Hematopoietic multipotent progenitor cell treated with erythropoietin and hydrocortisone succinate and interleukin-3 and kit ligand, for 17 days (in vitro differentiated cells): ENCODE results near the gene TMEM204.
A peak's percentile ranks its signal among the peaks of the same experiment; 100 is the strongest.

Experiments used
- DNase-seq: peaks from one replicate; pipeline ENCODE4 v3.0.0-alpha.2; 2015; ENCODE audit warnings: low spot score

Gene TMEM204

GRCh38 chr16:1533443-1533951 is at the start of gene TMEM204:
Gene TMEM204 (plus strand): TSS chr16:1533666. CDS start chr16:1534276, 610 bp downstream.
- DNase-seq, result no peak

GRCh38 chr16:1485847-1486496 is 47.5 kb upstream of the TMEM204 start:
- DNase-seq, result no peak

- DNase-seq, result no peak
Measured at GRCh38 chr16:1486551-1487390, 46.7 kb upstream of the TMEM204 start.

GRCh38 chr16:1487395-1488053 is 45.9 kb upstream of the TMEM204 start:
- DNase-seq, result no peak

GRCh38 chr16:1488054-1488601 is 45.3 kb upstream of the TMEM204 start:
- no peak for DNase-seq

GRCh38 chr16:1488619-1489018 is 44.8 kb upstream of the TMEM204 start, which contains the start of gene PTX4:
Gene PTX4 (minus strand): TSS chr16:1488944. CDS start chr16:1488909, 35 bp downstream.
- DNase-seq, result no peak

- no peak for DNase-seq
Measured at GRCh38 chr16:1489077-1489476, 44.4 kb upstream of the TMEM204 start.

- DNase-seq, result no peak
Measured at GRCh38 chr16:1491327-1491726, 42.1 kb upstream of the TMEM204 start.

GRCh38 chr16:1492082-1492922 is 41.2 kb upstream of the TMEM204 start:
- DNase-seq, result no peak

GRCh38 chr16:1492923-1493745 is 40.3 kb upstream of the TMEM204 start, which contains the start of gene TELO2:
Gene TELO2 (plus strand): TSS chr16:1493360. CDS start chr16:1494282, 922 bp downstream.
- peak; percentile 88 for DNase-seq

- DNase-seq, result no peak
Measured at GRCh38 chr16:1493746-1494094, 39.7 kb upstream of the TMEM204 start.

- DNase-seq, result no peak
Measured at GRCh38 chr16:1494129-1494640, 39.3 kb upstream of the TMEM204 start.

- no peak for DNase-seq
Measured at GRCh38 chr16:1494711-1495110, 38.8 kb upstream of the TMEM204 start.

- DNase-seq, result no peak
Measured at GRCh38 chr16:1495211-1495888, 38.1 kb upstream of the TMEM204 start.

GRCh38 chr16:1495889-1496262 is 37.6 kb upstream of the TMEM204 start:
- DNase-seq, result no peak

- DNase-seq, result no peak
Measured at GRCh38 chr16:1496464-1496863, 37.0 kb upstream of the TMEM204 start.

GRCh38 chr16:1497014-1497598 is 36.4 kb upstream of the TMEM204 start:
- no peak for DNase-seq

- no peak for DNase-seq
Measured at GRCh38 chr16:1498899-1499676, 34.4 kb upstream of the TMEM204 start.
